HG03060 (cell line): ENCODE data around the gene ALMS1.
A peak's percentile ranks its signal among the peaks of the same experiment; 100 is the strongest.
"Not testable (repeated sequence)": the region's sequence is repeated elsewhere in the genome, so short reads cannot be mapped to it uniquely, and the experiment has no call there.

Experiments
- ATAC-seq: cut with Tn5 transposase; IDR thresholded peaks from one replicate; pipeline ENCODE4 v1.9.1; 2021; ENCODE audit warnings: low read depth, moderate number of reproducible peaks; ENCODE audit not compliant: unreplicated experiment

Gene ALMS1

GRCh38 chr2:73604589-73604988, 219.0 kb downstream of the ALMS1 start:
- ATAC-seq, result not testable (repeated sequence)

GRCh38 chr2:73610111-73610510, 224.5 kb downstream of the ALMS1 start:
- no peak for ATAC-seq

DNA sequence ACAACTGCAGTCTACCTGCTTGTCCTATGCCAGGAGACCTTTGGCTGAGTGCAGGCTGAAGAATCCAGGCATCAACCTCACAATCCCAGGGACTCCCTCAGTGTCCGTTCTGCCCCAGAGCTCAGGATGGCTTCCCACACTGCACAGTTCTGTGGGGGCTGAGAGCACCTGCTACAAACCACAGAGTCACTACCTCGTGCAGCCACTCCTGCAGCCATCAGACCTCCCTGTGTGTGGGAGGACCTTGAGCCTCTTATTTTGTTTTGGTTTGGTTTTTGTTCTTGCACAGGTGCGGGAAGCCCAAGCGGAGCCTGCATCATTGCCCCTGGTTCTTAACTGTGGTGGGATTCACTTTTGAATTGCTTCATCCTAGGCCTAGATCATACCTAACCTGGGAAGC, 225.6 kb downstream of the ALMS1 start:
- no peak for ATAC-seq

DNA sequence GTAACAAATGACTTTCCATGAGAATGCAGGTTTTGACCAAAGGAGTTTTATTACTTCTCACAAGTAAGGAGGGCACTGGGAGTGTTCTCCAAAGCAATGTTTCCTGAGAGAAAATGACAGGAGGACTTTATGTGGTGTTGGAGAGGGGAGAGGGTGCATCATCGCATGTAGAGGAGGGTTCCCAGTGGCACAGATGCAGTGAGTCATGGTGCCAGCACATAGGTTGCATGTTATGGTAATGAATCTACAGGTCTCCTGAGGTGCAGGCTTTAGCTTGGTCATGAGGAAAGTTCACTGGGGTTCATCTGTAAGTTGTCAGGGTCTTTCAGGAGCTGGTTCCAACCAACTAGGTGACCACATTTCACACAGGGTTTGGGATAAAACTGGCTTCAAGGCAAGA, 226.2 kb downstream of the ALMS1 start:
- ATAC-seq, result no peak

- ATAC-seq, result no peak
Measured at GRCh38 chr2:73614105-73614504, 228.5 kb downstream of the ALMS1 start.

- no peak for ATAC-seq
Measured at GRCh38 chr2:73614997-73615396, 229.4 kb downstream of the ALMS1 start.

DNA sequence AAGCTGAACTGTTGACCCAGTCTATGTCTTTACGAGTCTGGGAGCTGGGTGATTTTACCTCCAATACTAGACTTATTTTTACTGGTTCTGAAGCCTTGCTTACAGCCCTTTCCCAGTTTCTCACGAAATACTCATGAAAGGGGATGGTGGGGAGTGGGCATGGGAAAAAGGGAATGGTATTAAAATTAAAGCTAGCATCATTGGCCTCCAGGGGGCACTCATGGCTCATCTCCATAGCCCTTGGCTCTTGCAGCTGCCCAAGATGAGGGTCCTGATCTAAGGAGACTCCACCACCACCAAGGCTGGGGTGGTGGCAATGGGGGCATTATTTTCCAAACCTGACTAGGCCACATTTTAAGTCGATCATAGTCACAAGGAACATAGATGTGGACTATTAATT, 234.3 kb downstream of the ALMS1 start:
- ATAC-seq, result not testable (repeated sequence)

- not testable (repeated sequence) for ATAC-seq
Measured at GRCh38 chr2:73624036-73624435, 238.4 kb downstream of the ALMS1 start.

- ATAC-seq, result not testable (repeated sequence)
Measured at GRCh38 chr2:73624625-73625024, 239.0 kb downstream of the ALMS1 start.

GRCh38 chr2:73626237-73626636, 240.6 kb downstream of the ALMS1 start:
- ATAC-seq, result not testable (repeated sequence)

GRCh38 chr2:73628493-73628892, 242.9 kb downstream of the ALMS1 start:
- peak; percentile 54 for ATAC-seq

GRCh38 chr2:73630662-73631266, 245.1 kb downstream of the ALMS1 start:
- ATAC-seq, result not testable (repeated sequence)

- ATAC-seq, result not testable (repeated sequence)
Measured at GRCh38 chr2:73636977-73637376, 251.3 kb downstream of the ALMS1 start.

GRCh38 chr2:73638429-73638828, 252.8 kb downstream of the ALMS1 start:
- ATAC-seq, result no peak

DNA sequence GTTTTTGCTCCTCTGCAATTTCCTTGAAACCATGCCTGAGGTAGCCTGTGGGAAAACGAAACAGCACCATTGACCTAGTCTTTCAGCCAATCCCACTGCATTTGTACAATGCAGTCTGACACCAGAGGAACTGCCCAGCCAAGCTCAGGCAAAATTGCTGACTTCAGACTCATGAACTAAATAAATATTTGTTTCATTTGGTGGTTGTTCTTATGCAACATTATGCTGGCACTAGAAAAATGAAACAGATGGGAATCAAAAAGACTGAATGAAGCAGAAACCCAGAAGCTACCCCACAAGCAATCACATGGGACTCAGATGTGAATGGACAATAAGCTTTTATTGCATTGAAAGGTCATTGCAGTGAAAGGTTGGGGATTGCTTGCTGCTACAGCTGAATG, 254.9 kb downstream of the ALMS1 start:
- ATAC-seq, result no peak

- ATAC-seq, result no peak
Measured at GRCh38 chr2:73640946-73641766, 255.5 kb downstream of the ALMS1 start.

GRCh38 chr2:73641767-73642062, 256.1 kb downstream of the ALMS1 start:
- ATAC-seq, result no peak

- ATAC-seq, result no peak
Measured at GRCh38 chr2:73642338-73643018, 256.8 kb downstream of the ALMS1 start, which contains the start of gene NAT8. Gene NAT8, minus strand, starts transcription at chr2:73642422. Its CDS starts 794 bp downstream, at chr2:73641628.

DNA sequence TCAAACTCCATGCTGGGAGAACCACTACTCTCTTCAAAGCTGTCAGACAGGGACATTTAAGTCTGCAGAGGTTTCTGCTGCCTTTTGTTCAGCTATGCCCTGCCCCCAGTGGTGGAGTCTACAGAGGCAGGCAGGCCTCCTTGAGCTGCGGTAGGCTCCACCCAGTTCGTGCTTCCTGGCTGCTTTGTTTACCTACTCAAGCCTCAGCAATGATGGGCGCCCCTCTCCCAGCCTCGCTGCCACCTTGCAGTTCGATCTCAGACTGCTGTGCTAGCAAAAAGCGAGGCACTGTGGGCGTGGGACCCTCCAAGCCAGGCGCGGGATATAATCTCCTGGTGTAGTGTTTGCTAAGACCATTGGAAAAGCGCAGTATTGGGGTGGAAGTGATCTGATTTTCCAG, 262.1 kb downstream of the ALMS1 start:
- not testable (repeated sequence) for ATAC-seq

- ATAC-seq, result no peak
Measured at GRCh38 chr2:73651591-73652230, 266.1 kb downstream of the ALMS1 start.

DNA sequence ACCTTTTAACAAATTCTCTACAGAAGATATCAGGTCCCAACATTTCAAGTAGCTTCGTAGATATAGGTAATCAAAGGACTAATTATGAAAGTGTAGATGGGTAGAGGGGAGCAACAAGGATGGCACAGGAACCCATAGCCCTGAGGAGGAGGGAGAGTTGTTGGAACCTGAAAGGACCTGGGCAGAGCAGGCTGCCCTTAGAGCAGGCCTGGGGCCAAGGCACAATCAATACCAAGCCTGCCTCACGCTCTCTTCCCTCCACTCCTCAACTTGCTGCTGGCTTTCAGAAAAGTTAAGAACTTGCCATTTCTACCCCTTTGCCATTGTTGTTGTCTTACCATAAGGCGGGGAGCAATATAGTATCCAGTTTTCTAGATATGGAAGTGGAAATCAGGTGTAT, 266.7 kb downstream of the ALMS1 start:
- ATAC-seq, result no peak
